Activated CD4-positive, alpha-beta T cell treated with anti-CD3 and anti-CD28 coated beads, Interleukin-2, amount 10 ng/mL, durations not matched to agents 24 days and 14 days (primary cell): ENCODE measurements around the gene TADA2A. TPM values are rescaled to one million over a fixed set of nuclear protein-coding genes. Genes with fewer than 3 reads are reported as not detected.

Experiments
- DNase-seq: peaks from one replicate; pipeline ENCODE4 v3.0.0; 2022
- H3K27ac Mint-ChIP-seq: one replicate; pipeline ENCODE4 v1.8.0; 2022; ENCODE audit warnings: mild to moderate bottlenecking, mixed read lengths
- H3K27me3 Mint-ChIP-seq: one replicate; pipeline ENCODE4 v1.8.0; 2022; ENCODE audit warnings: mixed read lengths
- H3K36me3 Mint-ChIP-seq: one replicate; pipeline ENCODE4 v1.8.0; 2022; ENCODE audit warnings: low read depth, mild to moderate bottlenecking, mixed read lengths
- H3K4me1 Mint-ChIP-seq: one replicate; pipeline ENCODE4 v1.8.0; 2021; ENCODE audit warnings: mixed read lengths
- H3K4me3 Mint-ChIP-seq: one replicate; pipeline ENCODE4 v1.8.0; 2022; ENCODE audit warnings: mild to moderate bottlenecking, moderate library complexity, mixed read lengths
- H3K9me3 Mint-ChIP-seq: one replicate; pipeline ENCODE4 v1.8.0; 2021; ENCODE audit warnings: mixed read lengths
- intact Hi-C: fragments of 100-400 bp; cut with micrococcal nuclease; formaldehyde crosslinking; loops from one replicate; pipeline ENCODE4 v1.15.1; 2023
- total RNA-seq: library from RNA; stranded (reverse); gene quantifications from 2 replicates; pipeline ENCODE4 v1.2.3, GENCODE V29; 2022

TADA2A gene
- total RNA-seq, 1 donor from 2014 or later, result 46.7 TPM

DNA sequence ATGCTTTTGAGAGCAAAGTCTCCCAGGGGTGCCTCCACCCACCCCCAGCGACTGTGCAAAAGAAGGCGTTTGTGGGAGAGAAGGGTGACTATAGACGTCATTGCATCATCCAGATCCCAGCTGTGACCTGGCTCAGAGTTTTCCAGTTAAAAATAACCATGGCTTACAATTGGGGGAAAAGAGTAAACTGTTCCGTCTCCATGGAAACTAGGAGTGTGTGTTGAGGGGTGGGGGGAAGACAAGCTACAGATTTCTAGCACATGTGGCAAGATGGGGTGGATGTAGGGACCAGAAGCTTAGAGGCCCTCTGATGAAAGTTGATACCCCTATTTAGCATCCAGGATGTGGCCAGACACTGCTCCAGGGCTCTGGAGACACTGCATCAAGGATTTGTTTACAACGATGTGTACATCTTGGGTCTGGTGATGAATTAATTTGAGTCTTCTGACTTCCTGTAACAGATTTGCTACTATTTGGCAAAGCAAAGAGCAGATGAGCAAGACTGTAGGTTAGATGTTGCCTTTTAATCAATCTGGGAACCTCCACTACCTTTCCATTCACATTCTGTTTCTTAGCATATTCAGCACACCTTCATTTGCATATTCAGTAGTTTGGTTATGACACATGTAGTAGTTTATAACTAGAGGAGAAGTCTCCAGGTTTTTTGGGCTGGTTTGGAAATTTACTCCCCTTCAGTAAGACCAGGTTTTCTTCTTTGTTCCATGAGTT, 76.8 kb downstream of the TADA2A start:
- H3K9me3 Mint-ChIP-seq, result no peaks in the 10 kb centered on the region
- H3K4me3 Mint-ChIP-seq, result no peak overlapping the region
- H3K36me3 Mint-ChIP-seq, result peaks cover 24% of the 10 kb centered on the region
- no peak for DNase-seq
- no peaks in the 10 kb centered on the region for H3K27me3 Mint-ChIP-seq
- H3K27ac Mint-ChIP-seq, result peak overlapping the region; percentile 3
- intact Hi-C loops, result no loop called here
- H3K4me1 Mint-ChIP-seq, result peaks cover 14% of the 10 kb centered on the region

DNA sequence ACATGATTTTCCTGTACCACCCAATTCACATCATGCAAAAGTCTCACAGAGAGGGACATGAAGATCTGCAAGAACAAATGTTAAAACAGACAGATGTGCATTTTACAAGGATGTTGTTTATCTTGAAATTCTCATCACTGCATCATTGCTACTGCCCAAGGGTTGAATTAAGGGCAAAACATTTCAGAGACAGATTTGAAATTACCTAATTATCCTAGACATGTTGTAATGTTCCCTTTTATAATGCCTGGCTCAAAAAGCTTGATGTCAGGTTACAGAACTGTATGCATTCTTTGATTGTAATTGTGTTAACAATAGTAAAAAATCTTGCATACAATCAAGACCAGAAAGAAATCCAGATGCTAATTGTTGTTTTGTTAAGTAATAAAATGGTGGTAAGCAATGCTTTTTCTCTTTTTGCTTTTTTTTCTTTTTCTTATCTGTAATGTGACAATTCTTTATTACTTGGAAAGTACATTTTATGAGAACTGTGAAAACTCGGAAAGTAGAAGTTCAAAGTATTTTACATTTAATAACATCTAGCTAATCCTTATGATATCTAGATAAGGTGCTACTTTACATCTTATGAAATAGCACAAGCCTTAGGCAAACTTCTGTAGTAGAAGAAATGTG, 79.4 kb downstream of the TADA2A start:
- Mint-ChIP-seq H3K4me1 (peaks cover 31% of the 10 kb centered on the region), H3K4me3 (no peak overlapping the region), H3K36me3 (peaks cover 9% of the 10 kb centered on the region), H3K9me3 (no peaks in the 10 kb centered on the region), H3K27me3 (no peaks in the 10 kb centered on the region), H3K27ac (no peak overlapping the region)
- no peak for DNase-seq
- intact Hi-C loops, result no loop called here

DNA sequence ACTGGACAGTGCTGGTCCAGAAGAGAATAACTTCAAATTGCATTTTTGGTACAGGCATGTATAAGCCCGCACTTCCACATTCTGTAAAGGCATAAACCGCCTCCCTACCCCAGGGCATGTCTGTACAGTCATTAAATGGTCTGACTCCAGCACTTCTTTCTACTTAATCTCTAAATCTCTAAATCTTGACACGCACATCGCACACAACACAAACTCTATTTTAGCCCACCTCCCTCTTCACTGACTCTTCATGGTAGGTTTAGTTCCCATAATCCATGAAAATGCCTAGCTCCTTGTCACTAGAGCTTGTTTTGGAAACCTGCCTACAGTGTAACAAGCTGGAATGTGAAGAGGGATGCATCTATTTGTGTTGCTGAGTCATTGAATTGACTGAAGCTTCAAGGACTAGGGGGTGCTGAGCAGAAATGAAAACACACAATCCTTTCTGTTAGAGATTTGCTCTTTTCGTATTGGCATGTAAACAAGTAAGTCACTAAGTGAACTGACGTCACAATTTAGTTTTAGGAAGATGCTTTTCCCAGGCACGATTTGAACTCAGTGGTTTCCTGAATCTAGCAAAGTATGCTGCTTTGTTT, 81.4 kb downstream of the TADA2A start:
- peak; percentile 61 for DNase-seq
- intact Hi-C loops, result loop anchor here (1.0 to 2.0 kb wide), 3 partner anchors 58 to 121 kb away; partner anchors contain the start of genes ACACA, SYNRG and TADA2A
- H3K4me1 Mint-ChIP-seq, result peaks cover 40% of the 10 kb centered on the region
- peak overlapping the region; percentile 97 for H3K27ac Mint-ChIP-seq
- H3K9me3 Mint-ChIP-seq, result no peaks in the 10 kb centered on the region
- H3K4me3 Mint-ChIP-seq, result peak overlapping the region; percentile 92
- peaks cover 4% of the 10 kb centered on the region for H3K36me3 Mint-ChIP-seq
- no peaks in the 10 kb centered on the region for H3K27me3 Mint-ChIP-seq

DNA sequence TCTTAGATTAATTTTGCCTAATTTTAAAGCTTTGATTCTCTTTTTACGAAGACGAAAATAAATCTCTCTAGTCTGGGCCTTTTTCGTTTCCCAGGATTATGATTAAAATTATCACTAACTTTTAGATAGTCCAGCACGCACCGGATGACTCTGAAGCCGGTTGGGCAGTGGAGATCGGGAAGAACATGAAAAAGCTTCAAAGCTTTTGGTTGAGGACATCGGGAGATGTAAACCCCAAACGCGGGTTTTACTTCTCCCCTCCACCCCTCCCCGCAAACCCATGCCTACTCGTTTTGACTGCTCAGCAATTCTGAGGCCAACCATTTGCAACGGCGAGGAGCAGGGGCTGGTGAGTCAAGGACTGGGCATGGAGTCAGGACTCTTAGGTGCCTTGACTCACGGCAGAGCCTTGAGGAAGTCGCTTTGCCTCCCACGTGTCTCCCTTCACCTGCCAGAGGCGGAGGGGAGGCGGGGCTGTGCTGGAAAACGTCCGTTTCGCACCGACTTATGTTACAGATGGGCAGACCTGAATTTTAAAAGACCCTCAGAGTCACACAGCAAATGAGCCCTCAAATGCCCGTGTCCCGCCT, 82.0 kb downstream of the TADA2A start:
- peak; percentile 83 for DNase-seq
- peaks cover 37% of the 10 kb centered on the region for H3K4me1 Mint-ChIP-seq
- peak overlapping the region; percentile 97 for H3K27ac Mint-ChIP-seq
- no peaks in the 10 kb centered on the region for H3K9me3 Mint-ChIP-seq
- intact Hi-C loops, result loop anchor here (1.0 to 2.0 kb wide), 3 partner anchors 58 to 120 kb away; partner anchors contain the start of genes ACACA, SYNRG and TADA2A
- no peaks in the 10 kb centered on the region for H3K27me3 Mint-ChIP-seq
- peak overlapping the region; percentile 92 for H3K4me3 Mint-ChIP-seq
- H3K36me3 Mint-ChIP-seq, result peaks cover 2% of the 10 kb centered on the region

DNA sequence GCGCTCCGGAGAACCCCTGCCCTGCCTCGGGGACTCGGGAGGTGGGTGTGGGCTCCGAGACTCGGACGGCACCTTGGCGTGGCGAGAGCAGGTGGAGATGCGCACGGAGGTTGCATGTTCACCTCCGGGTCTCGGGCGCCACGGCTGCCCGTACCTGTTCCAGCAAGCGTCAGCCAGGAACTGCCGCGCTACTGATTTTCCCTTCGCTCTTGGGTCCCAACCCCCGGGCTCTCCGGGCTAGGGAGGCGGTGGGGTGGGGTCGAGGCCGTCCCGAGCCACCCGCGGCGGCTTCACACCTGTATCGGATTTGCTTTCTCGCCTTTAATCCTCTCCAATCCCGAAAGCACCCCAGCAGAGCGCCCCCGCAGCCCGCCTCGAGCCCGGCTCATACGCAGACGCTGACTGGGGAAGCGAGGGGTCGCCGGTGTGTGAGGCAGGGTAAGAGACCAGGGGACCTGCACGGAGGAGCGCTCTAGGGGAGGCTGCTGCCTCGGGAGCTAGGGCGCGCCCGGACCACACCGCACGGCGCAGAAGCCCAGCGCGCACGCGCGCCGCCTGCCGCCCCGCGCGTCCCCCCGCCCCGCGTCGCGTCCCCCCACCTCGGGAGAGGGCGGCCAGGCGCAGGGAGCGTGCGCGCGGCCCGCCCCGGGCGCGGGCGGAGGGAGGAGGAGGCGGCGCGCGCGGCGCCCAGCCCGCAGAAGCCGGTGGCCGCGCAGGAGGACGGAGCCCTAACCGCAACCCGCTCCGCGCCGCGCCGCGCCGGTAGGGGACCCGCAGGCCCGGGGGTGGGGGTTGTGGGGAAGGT, 82.7 kb downstream of the TADA2A start, which contains the start of gene DUSP14:
Gene DUSP14, plus strand, starts transcription at position 695 of the 805 bp plus-strand sequence. CDS start 22,382 bp downstream, outside the sequence.
- DNase-seq, result peak; percentile 95
- Mint-ChIP-seq H3K9me3 (no peaks in the 10 kb centered on the region), H3K27ac (peak within 1 kb of the TSS; percentile 97), H3K27me3 (no peaks in the 10 kb centered on the region), H3K36me3 (no peaks in the 10 kb centered on the region), H3K4me1 (peaks cover 39% of the 10 kb centered on the region), H3K4me3 (peak within 1 kb of the TSS; percentile 92)
- intact Hi-C loops, result loop anchor here (2.0 kb wide), 2 partner anchors 83 to 119 kb away; partner anchors contain the start of genes ACACA, SYNRG and TADA2A

DNA sequence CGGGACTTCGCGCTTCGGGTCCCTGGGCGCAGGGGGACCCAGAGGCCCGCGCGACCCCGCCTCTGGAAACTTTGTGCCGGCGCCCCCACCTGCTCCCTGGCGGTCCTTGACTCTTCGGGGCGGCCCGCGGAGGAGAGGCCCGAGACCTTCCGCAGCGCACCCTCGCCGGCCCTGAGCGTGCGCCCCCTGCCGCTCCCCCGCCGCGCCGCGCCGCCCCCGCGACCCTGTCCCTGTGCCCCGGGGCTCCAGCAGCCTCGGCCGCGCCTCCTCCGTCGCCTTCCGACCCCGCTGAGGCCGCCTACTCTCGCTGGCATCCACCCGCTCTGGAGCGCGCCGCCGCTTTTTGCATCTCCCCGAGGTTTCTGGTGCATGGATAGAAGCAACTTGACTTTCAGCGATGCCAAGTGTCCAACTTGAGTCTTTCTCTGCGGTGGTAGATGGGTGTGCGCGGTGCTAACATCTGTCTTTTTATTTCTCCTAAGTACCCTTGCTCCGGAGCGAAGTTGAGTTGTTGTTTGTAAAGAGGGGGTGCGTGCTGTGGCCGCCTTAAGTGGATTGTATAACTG, 83.4 kb downstream of the TADA2A start:
- H3K27me3 Mint-ChIP-seq, result no peaks in the 10 kb centered on the region
- DNase-seq, result peak; percentile 92
- H3K9me3 Mint-ChIP-seq, result no peaks in the 10 kb centered on the region
- intact Hi-C loops, result no loop called here
- H3K27ac Mint-ChIP-seq, result peak overlapping the region; percentile 89
- H3K4me1 Mint-ChIP-seq, result peaks cover 40% of the 10 kb centered on the region
- H3K4me3 Mint-ChIP-seq, result peak overlapping the region; percentile 84
- no peaks in the 10 kb centered on the region for H3K36me3 Mint-ChIP-seq

DNA sequence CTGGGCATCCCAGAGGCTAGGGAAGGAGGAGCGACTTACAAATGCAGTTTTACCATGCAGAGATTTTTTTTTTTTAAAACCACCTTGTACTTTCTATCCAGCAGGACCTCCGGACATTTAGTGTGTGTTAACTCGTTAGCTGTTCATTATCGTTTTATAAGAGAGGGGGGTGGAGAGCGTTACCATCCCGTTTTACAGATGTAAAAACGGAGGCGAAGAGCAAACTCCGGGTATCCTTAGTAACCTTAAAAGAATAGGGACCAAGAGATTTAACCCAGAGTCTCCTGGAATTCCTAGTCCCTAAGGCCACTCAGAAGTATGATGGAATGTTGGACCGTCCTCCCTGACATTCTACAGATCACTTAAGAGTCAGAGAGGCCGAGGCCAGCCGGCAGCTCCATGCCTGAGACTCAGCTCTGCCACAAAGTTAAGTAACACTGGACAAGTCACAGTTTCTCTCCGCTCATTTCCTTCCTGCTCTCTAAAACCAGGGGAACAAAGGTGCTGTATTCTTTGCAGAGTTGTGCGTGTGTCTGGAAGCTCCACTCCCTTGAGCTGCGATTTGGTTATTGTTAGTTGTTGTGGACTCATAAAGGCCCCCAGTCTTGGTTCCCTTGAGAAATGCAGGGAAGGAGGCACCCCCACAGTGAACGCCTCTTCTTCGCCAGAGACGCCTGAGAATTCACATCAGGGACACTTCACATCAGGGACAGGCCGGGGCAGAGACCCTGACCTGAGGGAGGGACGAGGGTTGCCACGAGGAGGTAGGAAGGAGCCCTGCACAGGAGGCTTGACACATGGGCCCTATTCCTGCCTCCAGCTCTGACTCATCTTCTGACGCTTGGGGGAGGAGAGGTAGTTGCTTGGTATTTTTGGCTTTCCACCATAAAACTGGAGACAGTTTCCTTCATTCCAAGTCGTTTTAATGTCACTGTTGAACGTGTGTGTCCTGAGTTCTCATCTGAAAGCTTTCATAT, 84.2 kb downstream of the TADA2A start:
- peaks cover 40% of the 10 kb centered on the region for H3K4me1 Mint-ChIP-seq
- intact Hi-C loops, result no loop called here
- peak overlapping the region; percentile 89 for H3K27ac Mint-ChIP-seq
- H3K9me3 Mint-ChIP-seq, result no peaks in the 10 kb centered on the region
- DNase-seq, result peak; percentile 66
- H3K27me3 Mint-ChIP-seq, result no peaks in the 10 kb centered on the region
- H3K36me3 Mint-ChIP-seq, result no peaks in the 10 kb centered on the region
- H3K4me3 Mint-ChIP-seq, result peak overlapping the region; percentile 84

DNA sequence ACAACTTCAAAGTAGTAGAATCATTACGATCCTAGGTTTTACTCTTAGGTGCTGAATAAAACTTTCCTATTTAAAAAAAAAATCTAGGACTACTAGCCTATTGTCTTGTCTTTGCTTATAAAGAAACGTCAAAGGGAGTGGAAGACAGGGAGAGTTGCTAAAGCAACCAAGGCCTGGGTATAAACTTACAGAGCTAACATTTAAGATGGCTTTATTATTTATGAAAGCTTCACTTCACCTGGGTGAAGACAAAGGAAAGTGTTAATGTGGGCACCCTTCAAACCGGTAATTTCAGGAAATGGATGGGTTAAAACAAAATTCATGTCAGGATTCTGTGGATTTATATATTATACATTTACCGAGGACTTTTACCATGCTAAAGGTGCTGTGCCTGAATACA, 85.5 kb downstream of the TADA2A start:
- no peaks in the 10 kb centered on the region for H3K9me3 Mint-ChIP-seq
- H3K4me3 Mint-ChIP-seq, result peak overlapping the region; percentile 23
- H3K4me1 Mint-ChIP-seq, result peaks cover 40% of the 10 kb centered on the region
- intact Hi-C loops, result no loop called here
- H3K27me3 Mint-ChIP-seq, result no peaks in the 10 kb centered on the region
- no peak for DNase-seq
- no peaks in the 10 kb centered on the region for H3K36me3 Mint-ChIP-seq
- H3K27ac Mint-ChIP-seq, result no peak overlapping the region

DNA sequence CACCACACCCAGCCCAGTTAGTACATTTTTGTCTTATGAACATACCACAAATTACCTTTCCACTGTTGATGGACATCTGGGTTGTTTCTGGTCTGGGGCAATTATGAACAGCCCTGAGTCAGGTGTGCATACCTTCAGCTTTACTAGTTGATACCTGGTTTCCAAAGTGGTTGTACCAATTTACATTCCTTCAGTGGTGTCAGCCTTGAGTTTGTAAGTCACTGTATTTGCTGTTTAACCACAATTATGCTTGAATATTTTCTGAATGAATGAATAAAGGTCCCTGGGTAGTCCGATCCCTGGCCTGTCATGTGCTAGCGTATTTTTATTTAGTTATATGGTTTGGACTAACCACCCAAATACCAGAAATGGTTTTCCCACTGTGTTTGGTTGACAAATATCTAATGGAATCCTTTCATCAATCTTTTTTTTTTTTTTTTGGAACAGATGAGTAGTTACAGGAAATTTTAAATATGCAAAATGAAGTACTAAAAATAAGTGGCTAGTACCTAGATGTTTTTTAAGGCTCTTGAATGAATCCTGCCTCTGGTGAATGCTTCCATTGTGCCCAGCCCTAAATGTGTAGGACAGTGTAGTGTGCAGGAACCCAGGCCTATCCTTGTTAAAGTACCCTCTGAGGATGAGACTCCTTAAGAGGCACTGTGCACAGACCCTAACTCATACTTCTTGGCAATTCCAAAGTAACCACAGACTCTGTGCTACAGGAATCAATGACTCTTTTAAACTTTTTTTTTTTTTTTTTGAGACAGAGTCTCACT, 86.8 kb downstream of the TADA2A start:
- DNase-seq, result no peak
- H3K27ac Mint-ChIP-seq, result no peak overlapping the region
- H3K36me3 Mint-ChIP-seq, result no peaks in the 10 kb centered on the region
- intact Hi-C loops, result no loop called here
- no peak overlapping the region for H3K4me3 Mint-ChIP-seq
- no peaks in the 10 kb centered on the region for H3K27me3 Mint-ChIP-seq
- H3K9me3 Mint-ChIP-seq, result no peaks in the 10 kb centered on the region
- H3K4me1 Mint-ChIP-seq, result peaks cover 35% of the 10 kb centered on the region

DNA sequence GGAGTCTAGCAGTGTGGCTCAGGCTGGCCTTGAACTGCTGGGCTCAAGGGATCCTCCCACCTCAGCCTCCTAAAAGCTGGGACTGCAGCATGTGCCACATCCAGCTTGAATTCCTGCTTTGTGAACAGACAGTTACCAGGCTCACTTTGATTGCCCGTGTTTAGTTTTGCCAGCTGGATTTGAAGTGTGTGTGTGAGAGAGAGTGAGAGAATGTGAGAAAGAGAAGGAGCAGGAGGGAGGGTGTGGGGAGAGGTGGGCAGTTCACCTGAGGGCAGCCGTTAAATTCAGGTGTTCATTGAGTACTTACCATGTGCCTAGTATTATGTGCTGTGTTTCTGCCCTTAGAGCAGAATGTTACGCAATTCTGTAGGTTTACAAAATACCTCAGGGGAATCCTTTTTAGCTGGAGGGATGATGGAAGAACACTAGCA, 87.7 kb downstream of the TADA2A start:
- no peak overlapping the region for H3K27ac Mint-ChIP-seq
- no peaks in the 10 kb centered on the region for H3K36me3 Mint-ChIP-seq
- DNase-seq, result no peak
- no peak overlapping the region for H3K4me3 Mint-ChIP-seq
- H3K27me3 Mint-ChIP-seq, result no peaks in the 10 kb centered on the region
- H3K4me1 Mint-ChIP-seq, result peaks cover 28% of the 10 kb centered on the region
- no peaks in the 10 kb centered on the region for H3K9me3 Mint-ChIP-seq
- intact Hi-C loops, result no loop called here

DNA sequence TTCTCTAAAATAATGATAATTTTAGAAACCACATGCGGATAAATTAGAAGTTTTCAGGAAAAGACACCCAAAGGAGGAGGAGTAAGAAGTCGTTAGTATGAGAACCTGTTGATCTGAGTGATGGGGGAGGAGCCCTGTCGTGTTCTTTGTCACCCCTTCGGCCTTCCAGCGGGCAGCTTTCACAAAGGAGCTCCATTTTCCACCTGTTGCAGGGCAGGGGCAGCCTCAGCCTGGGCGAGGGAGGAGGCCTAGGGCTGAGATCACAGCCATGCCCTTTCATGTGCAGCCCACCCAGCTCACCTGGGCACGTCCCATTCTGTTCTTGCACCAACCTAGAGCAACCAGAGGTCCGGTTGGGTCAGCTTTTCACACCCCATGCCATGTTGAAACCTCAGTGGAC, 88.3 kb downstream of the TADA2A start:
- intact Hi-C loops, result no loop called here
- DNase-seq, result no peak
- H3K27ac Mint-ChIP-seq, result no peak overlapping the region
- H3K9me3 Mint-ChIP-seq, result no peaks in the 10 kb centered on the region
- H3K4me3 Mint-ChIP-seq, result no peak overlapping the region
- peaks cover 28% of the 10 kb centered on the region for H3K4me1 Mint-ChIP-seq
- no peaks in the 10 kb centered on the region for H3K27me3 Mint-ChIP-seq
- no peaks in the 10 kb centered on the region for H3K36me3 Mint-ChIP-seq
